H1 (cell line): Measurements from ENCODE around the gene UBR1. TPM values are rescaled to one million over a fixed set of nuclear protein-coding genes. Genes with fewer than 3 reads are reported as not detected.
A peak's percentile ranks its signal among the peaks of the same experiment; 100 is the strongest.

ENCODE experiments used
- CTCF ChIA-PET: fragments of 300-600 bp; sonication (Branson Sonifier 250); formaldehyde crosslinking; loops from one replicate; lab custom pipeline; 2021; ENCODE audit not compliant: partially characterized antibody; lab: Charles Lee
- POLR2A ChIA-PET: fragments of 300-600 bp; sonication (Branson Sonifier 250); formaldehyde crosslinking; loops from one replicate; lab custom pipeline; 2021; ENCODE audit warnings: inconsistent platforms; ENCODE audit not compliant: partially characterized antibody; lab: Charles Lee
- DNase-seq, 2 experiments: peaks; one replicate each; pipeline versions ENCODE4 v3.0.0 to v3.0.0-alpha.2; 2010 to 2022; ENCODE audit warnings: low spot score in 2 of 2, low read depth in 1 of 2, mixed read lengths in 1 of 2
- FAIRE-seq: peaks from 2 replicates; lab custom pipeline; 2011; peaks lifted over from hg19 to GRCh38; lab: Jason Lieb, UNC
- H2AFZ ChIP-seq: 2 replicates; pipeline ENCODE4 v1.8.1; 2012; ENCODE audit warnings: low read length, inconsistent platforms
- H2AK5ac ChIP-seq: 2 replicates; pipeline ENCODE4 v1.6.1; 2013; ENCODE audit warnings: low read depth, low read length
- H2BK120ac ChIP-seq: replicated peaks from 2 replicates; pipeline ENCODE3; 2013; ENCODE audit warnings: low read depth, low read length, inconsistent platforms
- H2BK12ac ChIP-seq: 2 replicates; pipeline ENCODE4 v1.6.1; 2013; ENCODE audit warnings: low read depth, low read length
- H2BK15ac ChIP-seq: 2 replicates; pipeline ENCODE4 v1.6.1; 2013; ENCODE audit warnings: low read length
- H2BK20ac ChIP-seq: 2 replicates; pipeline ENCODE4 v1.6.1; 2013; ENCODE audit warnings: low read length
- H2BK5ac ChIP-seq: 2 replicates; pipeline ENCODE4 v1.6.1; 2013; ENCODE audit warnings: low read depth, low read length
- H3K14ac ChIP-seq: 2 replicates; pipeline ENCODE4 v1.6.1; 2013; ENCODE audit warnings: inconsistent platforms; ENCODE audit not compliant: insufficient read length
- H3K18ac ChIP-seq: 2 replicates; pipeline ENCODE4 v1.6.1; 2013; ENCODE audit warnings: low read length; ENCODE audit errors: extremely low read depth
- H3K23ac ChIP-seq: 2 replicates; pipeline ENCODE4 v1.6.1; 2013; ENCODE audit warnings: inconsistent platforms; ENCODE audit not compliant: insufficient read length
- H3K23me2 ChIP-seq: 2 replicates; pipeline ENCODE4 v1.6.1; 2013; ENCODE audit warnings: low read depth, low read length
- H3K27ac ChIP-seq: 2 replicates; pipeline ENCODE4 v1.6.1; 2011; ENCODE audit warnings: low read depth, low read length, inconsistent platforms
- H3K27me3 ChIP-seq, 4 experiments: replicated peaks in 1 of 4; 1 replicate in 1 of 4; 2 replicates in 3 of 4; pipeline versions ENCODE4 v1.6.1 to v1.8.1; 2011 to 2013; ENCODE audit warnings: low read length in 3 of 4, mild to moderate bottlenecking in 3 of 4, inconsistent platforms in 2 of 4, mixed read lengths in 2 of 4, moderate library complexity in 1 of 4; ENCODE audit not compliant: control insufficient read depth in 3 of 4, insufficient read depth in 3 of 4; ENCODE audit errors: extremely low read depth in 1 of 4
- H3K36me3 ChIP-seq, 4 experiments: 2 replicates each; pipeline versions ENCODE4 v1.6.1 to v1.8.1; 2011 to 2013; ENCODE audit warnings: mild to moderate bottlenecking in 4 of 4, low read length in 3 of 4, moderate library complexity in 2 of 4, control low read depth in 1 of 4, inconsistent platforms in 1 of 4; ENCODE audit not compliant: insufficient read depth in 4 of 4, control insufficient read depth in 2 of 4
- H3K4ac ChIP-seq: replicated peaks from 2 replicates; pipeline ENCODE3; 2013; ENCODE audit warnings: low read length, low read depth, mixed read lengths, inconsistent platforms; ENCODE audit not compliant: insufficient read length
- H3K4me1 ChIP-seq, 4 experiments: replicated peaks in 1 of 4; 1 replicate in 1 of 4; 2 replicates in 3 of 4; pipeline versions ENCODE4 v1.6.1 to v1.8.1; 2011 to 2013; ENCODE audit warnings: low read length in 3 of 4, inconsistent platforms in 2 of 4, mixed read lengths in 1 of 4; ENCODE audit not compliant: insufficient read depth in 4 of 4, control insufficient read depth in 3 of 4
- H3K4me2 ChIP-seq, 2 experiments: 2 replicates each; pipeline versions ENCODE4 v1.6.1 to v1.8.1; 2011 to 2013; ENCODE audit warnings: low read depth in 2 of 2, low read length in 2 of 2, control low read depth in 1 of 2, inconsistent platforms in 1 of 2, mild to moderate bottlenecking in 1 of 2; ENCODE audit not compliant: insufficient read depth in 1 of 2
- H3K4me3 ChIP-seq, 4 experiments: fragments of 200-600, 300-600 bp in 1 of 4; sonication (generic), shearing (Covaris generic), sonication (Bioruptor Twin) in 1 of 4; 2 replicates each; pipeline versions ENCODE4 v1.5.1 to v1.8.1; 2011 to 2016; ENCODE audit warnings: low read length in 4 of 4, low read depth in 3 of 4, control low read depth in 2 of 4, inconsistent platforms in 2 of 4, mild to moderate bottlenecking in 2 of 4, mixed read lengths in 1 of 4, moderate library complexity in 1 of 4; ENCODE audit not compliant: insufficient read depth in 2 of 4; ENCODE audit errors: extremely low read depth in 1 of 4
- H3K56ac ChIP-seq: replicated peaks from 2 replicates; pipeline ENCODE3; 2013; ENCODE audit warnings: low read depth, mild to moderate bottlenecking, mixed read lengths, low read length, inconsistent platforms; ENCODE audit not compliant: insufficient read length
- H3K79me1 ChIP-seq: 2 replicates; pipeline ENCODE4 v1.6.1; 2013; ENCODE audit warnings: low read depth, low read length, control low read depth
- H3K79me2 ChIP-seq, 2 experiments: 2 replicates each; pipeline versions ENCODE4 v1.6.1 to v1.8.1; 2012 to 2013; ENCODE audit warnings: low read length in 2 of 2, mild to moderate bottlenecking in 2 of 2, inconsistent platforms in 1 of 2; ENCODE audit not compliant: insufficient read depth in 2 of 2, control insufficient read depth in 1 of 2
- H3K9ac ChIP-seq, 4 experiments: replicated peaks in 1 of 4; 1 replicate in 1 of 4; 2 replicates in 3 of 4; pipeline versions ENCODE4 v1.6.1 to v1.8.1; 2011 to 2013; ENCODE audit warnings: low read depth in 3 of 4, low read length in 3 of 4, control low read depth in 2 of 4, mild to moderate bottlenecking in 2 of 4, moderate library complexity in 2 of 4, inconsistent platforms in 1 of 4; ENCODE audit errors: extremely low read depth in 1 of 4
- H3K9me3 ChIP-seq, 2 experiments: 2 replicates each; pipeline versions ENCODE4 v1.6.1 to v1.8.1; 2012 to 2013; ENCODE audit warnings: mild to moderate bottlenecking in 2 of 2, moderate library complexity in 2 of 2, control low read depth in 1 of 2, inconsistent platforms in 1 of 2, low read depth in 1 of 2, low read length in 1 of 2, mixed read lengths in 1 of 2; ENCODE audit not compliant: insufficient read depth in 2 of 2
- H4K20me1 ChIP-seq, 2 experiments: replicated peaks in 1 of 2; 2 replicates each; pipeline versions ENCODE3 to v1.8.1; 2011 to 2013; ENCODE audit warnings: inconsistent platforms in 2 of 2, low read length in 2 of 2, mild to moderate bottlenecking in 1 of 2; ENCODE audit not compliant: insufficient read depth in 2 of 2, control insufficient read depth in 1 of 2
- H4K5ac ChIP-seq: 2 replicates; pipeline ENCODE4 v1.6.1; 2013; ENCODE audit warnings: low read length, low read depth, mixed read lengths, inconsistent platforms; ENCODE audit not compliant: insufficient read length
- H4K8ac ChIP-seq: 2 replicates; pipeline ENCODE4 v1.8.0; 2013; ENCODE audit warnings: mild to moderate bottlenecking, moderate library complexity, low read length, inconsistent platforms; ENCODE audit not compliant: insufficient read depth; ENCODE audit errors: extremely low read depth
- H4K91ac ChIP-seq: replicated peaks from 2 replicates; pipeline ENCODE3; 2013; ENCODE audit warnings: low read length, mixed read lengths, inconsistent platforms; ENCODE audit not compliant: insufficient read length
- CTBP2 ChIP-seq: IDR thresholded peaks from 2 replicates; pipeline ENCODE4 v1.7.0; 2011; ENCODE audit warnings: borderline replicate concordance, mild to moderate bottlenecking, moderate library complexity, mixed read lengths, low read length; ENCODE audit not compliant: insufficient read depth, insufficient read length
- EP300 ChIP-seq, 2 experiments: IDR thresholded peaks; 1 replicate in 1 of 2; 2 replicates in 1 of 2; pipeline ENCODE4 v1.6.1; 2011 to 2012; ENCODE audit warnings: low read depth in 2 of 2, low read length in 2 of 2, mild to moderate bottlenecking in 2 of 2, borderline replicate concordance in 1 of 2, inconsistent platforms in 1 of 2, moderate library complexity in 1 of 2
- MAFK ChIP-seq: IDR thresholded peaks from 2 replicates; pipeline ENCODE4 v1.6.1; 2012; ENCODE audit warnings: low read depth, mild to moderate bottlenecking, improper control_type of control experiment, low read length
- PHF8 ChIP-seq: fragments of 200-600 bp; sonication (generic); conservative IDR thresholded peaks from 2 replicates; pipeline ENCODE4 v1.7.1; 2012; ENCODE audit warnings: low read depth, mild to moderate bottlenecking, inconsistent platforms, low read length, moderate library complexity
- POLR2A ChIP-seq, 2 experiments: IDR thresholded peaks; 1 replicate in 1 of 2; 2 replicates in 1 of 2; pipeline ENCODE4 v1.6.1; 2011; ENCODE audit warnings: low read depth in 2 of 2, low read length in 2 of 2, mild to moderate bottlenecking in 2 of 2; ENCODE audit errors: control extremely low read depth in 1 of 2
- SIN3A ChIP-seq, 2 experiments: IDR thresholded peaks in 1 of 2; conservative IDR thresholded peaks in 1 of 2; 2 replicates each; pipeline ENCODE4 v1.6.1; 2011 to 2012; ENCODE audit warnings: low read length in 2 of 2, improper control_type of control experiment in 1 of 2, low read depth in 1 of 2, mild to moderate bottlenecking in 1 of 2
- WGBS, 2 experiments: shearing (Covaris generic) in 1 of 2; methylation state at CpG; one replicate each; pipeline versions ENCODE4 v1.1.6 to v1.1.7; 2013 to 2015; ENCODE audit warnings: low lambda C conversion rate in 2 of 2, mixed read lengths in 2 of 2, inconsistent platforms in 1 of 2, low coverage in 1 of 2, missing lambda C conversion rate in 1 of 2; ENCODE audit not compliant: insufficient replicate concordance in 2 of 2, insufficient coverage in 1 of 2, insufficient read length in 1 of 2; ENCODE audit errors: extremely low coverage in 1 of 2, missing lambda C conversion rate in 1 of 2; 5-methylcytosine and 5-hydroxymethylcytosine counted together
- polyA plus RNA-seq, 7 experiments: library from polyadenylated mRNA; depleted of rRNA in 3 of 7; stranded (reverse) in 5 of 7; unstranded in 2 of 7; fragments of >200 nt in 5 of 7; fragments of 200-250 nt in 2 of 7; gene quantifications; 1 replicate in 5 of 7; 2 replicates in 1 of 7; 4 replicates in 1 of 7; pipeline versions ENCODE4 v1.2.1 to v1.2.3, GENCODE V29; 2011 to 2013; ENCODE audit warnings: missing spikeins in 2 of 7, mixed read lengths in 2 of 7
- total RNA-seq: library from RNA; stranded (reverse); fragmentation: NEBNext Ultra II Directional; extraction: Animal tissue kit (Norgen Biotek cat#: 25700); gene quantifications from 2 replicates; pipeline ENCODE4 v1.2.1, GENCODE V29; 2021
- TF ChIP-seq, protein P1 (sequence below): IDR thresholded peaks from 2 replicates; pipeline ENCODE4 v1.6.1; 2011; ENCODE audit warnings: low read depth, mild to moderate bottlenecking, low read length; ENCODE audit not compliant: insufficient read depth
- TF ChIP-seq, protein P2 (sequence below): IDR thresholded peaks from 2 replicates; pipeline ENCODE4 v1.6.1; 2012; ENCODE audit warnings: low read length, inconsistent platforms

UBR1 gene
- total and polyA plus RNA-seq, 2 of the 8 experiments (the other 6 are each of a cell fraction or from before 2014, with no cell fraction given) = 3.7 to 18.7 TPM

DNA sequence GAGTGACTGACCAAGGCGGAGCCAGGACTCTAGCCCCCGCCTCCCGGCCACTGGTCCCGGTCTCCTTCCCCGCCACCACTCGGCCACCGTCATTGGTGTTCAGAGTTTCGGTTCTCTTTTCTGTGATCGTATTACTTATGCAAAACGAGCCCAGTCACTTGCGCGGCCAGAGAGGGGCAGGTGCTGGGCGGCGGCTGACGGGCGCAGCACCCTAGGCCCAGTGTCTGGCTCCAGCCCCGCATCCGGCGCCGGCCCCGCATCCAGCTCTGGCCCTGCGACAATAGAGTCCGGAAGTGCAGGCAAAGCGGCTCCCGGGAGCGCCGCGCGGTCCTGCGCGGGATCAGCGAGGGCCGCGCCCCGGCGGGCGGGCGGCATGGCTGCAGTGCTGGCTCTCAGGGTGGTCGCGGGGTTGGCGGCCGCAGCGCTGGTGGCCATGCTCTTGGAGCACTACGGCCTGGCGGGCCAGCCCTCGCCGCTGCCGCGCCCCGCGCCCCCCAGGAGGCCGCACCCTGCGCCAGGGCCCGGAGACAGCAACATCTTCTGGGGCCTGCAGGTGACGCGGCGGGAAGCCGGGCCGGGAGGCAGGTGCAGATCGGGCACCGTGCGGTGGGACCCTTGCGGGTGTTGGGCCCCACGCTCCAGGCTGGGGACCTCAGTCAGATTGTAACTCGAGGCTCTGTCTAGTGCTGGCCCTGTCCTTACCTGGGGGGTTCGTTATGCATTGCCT, 27.8 kb upstream of the UBR1 start, which contains the start of gene TMEM62:
TMEM62 (plus strand) TSS at position 157 of the 727 bp plus-strand sequence; CDS start at position 374, 217 bp downstream.
- Histone ChIP-seq H2BK120ac (no peak within 1 kb of the TSS), H4K91ac (no peak within 1 kb of the TSS), H4K5ac (no peak within 1 kb of the TSS), H2AK5ac (no peak within 1 kb of the TSS), H3K79me1 (no peaks in the 10 kb centered on the region), H3K36me3 (no peaks in the 10 kb centered on the region), H3K4ac (no peak within 1 kb of the TSS), H2BK20ac (no peak within 1 kb of the TSS), H2AFZ (peak within 1 kb of the TSS; percentile 73), H3K14ac (no peak within 1 kb of the TSS), H4K20me1 (no peaks in the 10 kb centered on the region), H3K23ac (no peak within 1 kb of the TSS), H3K27me3 (peaks cover 2 to 27% (median 16%) of the 10 kb centered on the region in 4 experiments; a peak in 6 of 7 replicates), H3K4me3 (peak within 1 kb of the TSS; percentile 58 to 84 (median 69)), H3K27ac (no peak within 1 kb of the TSS), H3K79me2 (no peaks in the 10 kb centered on the region), H3K56ac (no peak within 1 kb of the TSS), H3K4me2 (peak within 1 kb of the TSS; percentile 44 to 66), H3K4me1 (peaks cover 0 to 6% (median 2%) of the 10 kb centered on the region in 4 experiments; a peak in 2 of 7 replicates), H3K9me3 (peaks cover 0 to 3% of the 10 kb centered on the region in 2 experiments; a peak in 1 of 4 replicates), H2BK12ac (no peak within 1 kb of the TSS), H4K8ac (peak within 1 kb of the TSS; percentile 62), H3K9ac (peak within 1 kb of the TSS in 3 of 4 experiments; percentile 20 to 51 (median 29); a peak in 4 of 7 replicates), H3K23me2 (peaks cover 9% of the 10 kb centered on the region; the same call in 1 of the 2 replicates), H2BK5ac (no peak within 1 kb of the TSS), H2BK15ac (no peak within 1 kb of the TSS), H3K18ac (peak within 1 kb of the TSS; percentile 38)
- 1% methylated on average over 59 of the region's 66 CpGs; no CpG with 5 or more reads in 1 of the 2 experiments for WGBS, 2 experiments
- ChIA-PET POLR2A (no interaction called here), CTCF (interaction anchor here (1.1 kb wide), 1 partner anchor 10 kb away, joined by 3 read pairs; no protein-coding TSS in a partner anchor)
- DNase-seq (peak in 1 of 2 experiments; percentile 78), FAIRE-seq (no peak)
- peak in 1 of 2 experiments; percentile 58; a peak in 2 of 3 replicates for TF ChIP-seq POLR2A (IDR thresholded peaks at IDR 0.05; ENCODE audit: control extremely low read depth in 1 of 2, low read depth in 2 of 2, low read length in 2 of 2)
- peak; percentile 56 for TF ChIP-seq PHF8
- no peak for TF ChIP-seq EP300 (IDR thresholded peaks at IDR 0.05; ENCODE audit: borderline replicate concordance in 1 of 2, low read depth in 2 of 2, low read length in 2 of 2)
- TF ChIP-seq CTBP2 = no peak
- TF ChIP-seq SIN3A (conservative IDR thresholded peaks at IDR 0.05 in 1 of 2, IDR thresholded peaks at IDR 0.05 in 1 of 2; ENCODE audit: low read depth in 1 of 2, low read length in 2 of 2) = 0 out of 4 replicates have a peak, but pooled peaks of 1 of the 2 experiments have one; percentile 19
- TF ChIP-seq MAFK = no peak
- TF ChIP-seq, protein P1, sequence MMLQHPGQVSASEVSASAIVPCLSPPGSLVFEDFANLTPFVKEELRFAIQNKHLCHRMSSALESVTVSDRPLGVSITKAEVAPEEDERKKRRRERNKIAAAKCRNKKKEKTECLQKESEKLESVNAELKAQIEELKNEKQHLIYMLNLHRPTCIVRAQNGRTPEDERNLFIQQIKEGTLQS = no peak
- TF ChIP-seq, protein P2, sequence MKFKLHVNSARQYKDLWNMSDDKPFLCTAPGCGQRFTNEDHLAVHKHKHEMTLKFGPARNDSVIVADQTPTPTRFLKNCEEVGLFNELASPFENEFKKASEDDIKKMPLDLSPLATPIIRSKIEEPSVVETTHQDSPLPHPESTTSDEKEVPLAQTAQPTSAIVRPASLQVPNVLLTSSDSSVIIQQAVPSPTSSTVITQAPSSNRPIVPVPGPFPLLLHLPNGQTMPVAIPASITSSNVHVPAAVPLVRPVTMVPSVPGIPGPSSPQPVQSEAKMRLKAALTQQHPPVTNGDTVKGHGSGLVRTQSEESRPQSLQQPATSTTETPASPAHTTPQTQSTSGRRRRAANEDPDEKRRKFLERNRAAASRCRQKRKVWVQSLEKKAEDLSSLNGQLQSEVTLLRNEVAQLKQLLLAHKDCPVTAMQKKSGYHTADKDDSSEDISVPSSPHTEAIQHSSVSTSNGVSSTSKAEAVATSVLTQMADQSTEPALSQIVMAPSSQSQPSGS = no peak
